Choroid plexus epithelial cell (primary cell): ENCODE data around the gene PKDCC.
A peak's percentile ranks its signal among the peaks of the same experiment; 100 is the strongest.

Experiments used
- DNase-seq: peaks from one replicate; pipeline ENCODE4 v3.0.0-alpha.2; 2010; ENCODE audit warnings: low read depth
- H3K4me3 ChIP-seq: 2 replicates; pipeline ENCODE4 v1.5.1; 2011; ENCODE audit warnings: low read depth, mild to moderate bottlenecking, control low read depth, low read length, moderate library complexity
- TF ChIP-seq, protein P1 (sequence below): conservative IDR thresholded peaks from 2 replicates; pipeline ENCODE4 v1.5.1; 2011; ENCODE audit warnings: low read depth, mild to moderate bottlenecking, control low read depth, inconsistent platforms, low read length, moderate library complexity

Gene PKDCC

DNA sequence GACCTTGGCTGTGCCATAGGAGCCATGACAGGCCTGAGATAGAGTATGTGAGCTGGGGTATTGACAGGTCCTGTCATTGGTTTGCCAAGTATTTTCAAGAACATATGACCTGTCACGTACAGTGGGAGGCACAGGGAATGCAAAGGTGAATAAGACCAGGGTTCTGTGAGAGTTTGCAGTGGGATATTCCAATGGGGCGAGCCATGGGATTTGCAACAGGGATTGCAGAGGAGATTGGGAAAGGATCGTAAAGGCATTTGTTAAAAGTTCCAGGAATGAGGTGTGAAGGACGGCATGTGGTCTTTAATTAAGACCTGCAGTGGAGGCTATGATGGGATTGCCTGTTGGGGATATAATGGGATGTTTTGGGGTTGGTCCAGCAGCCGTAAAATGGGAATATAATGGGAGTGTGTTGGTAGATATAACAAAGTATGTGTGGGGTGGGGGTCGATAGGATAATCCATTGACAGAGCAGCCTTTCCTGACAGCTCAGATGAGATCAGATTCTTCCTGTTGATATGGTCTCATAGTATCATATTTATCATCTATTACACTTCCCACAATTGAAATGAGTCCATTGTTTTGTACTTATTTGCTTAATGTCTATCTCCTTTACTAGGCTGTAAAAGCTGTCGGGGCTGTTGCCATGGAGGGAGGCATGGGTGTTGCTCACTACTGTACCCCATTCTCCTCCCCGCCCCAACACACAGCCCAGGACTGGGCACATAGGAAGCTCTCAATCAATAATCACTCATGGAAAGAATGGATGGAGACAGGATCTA, 38.1 kb downstream of the PKDCC start:
- H3K4me3 ChIP-seq: no peak overlapping the region
- TF ChIP-seq, protein P1, sequence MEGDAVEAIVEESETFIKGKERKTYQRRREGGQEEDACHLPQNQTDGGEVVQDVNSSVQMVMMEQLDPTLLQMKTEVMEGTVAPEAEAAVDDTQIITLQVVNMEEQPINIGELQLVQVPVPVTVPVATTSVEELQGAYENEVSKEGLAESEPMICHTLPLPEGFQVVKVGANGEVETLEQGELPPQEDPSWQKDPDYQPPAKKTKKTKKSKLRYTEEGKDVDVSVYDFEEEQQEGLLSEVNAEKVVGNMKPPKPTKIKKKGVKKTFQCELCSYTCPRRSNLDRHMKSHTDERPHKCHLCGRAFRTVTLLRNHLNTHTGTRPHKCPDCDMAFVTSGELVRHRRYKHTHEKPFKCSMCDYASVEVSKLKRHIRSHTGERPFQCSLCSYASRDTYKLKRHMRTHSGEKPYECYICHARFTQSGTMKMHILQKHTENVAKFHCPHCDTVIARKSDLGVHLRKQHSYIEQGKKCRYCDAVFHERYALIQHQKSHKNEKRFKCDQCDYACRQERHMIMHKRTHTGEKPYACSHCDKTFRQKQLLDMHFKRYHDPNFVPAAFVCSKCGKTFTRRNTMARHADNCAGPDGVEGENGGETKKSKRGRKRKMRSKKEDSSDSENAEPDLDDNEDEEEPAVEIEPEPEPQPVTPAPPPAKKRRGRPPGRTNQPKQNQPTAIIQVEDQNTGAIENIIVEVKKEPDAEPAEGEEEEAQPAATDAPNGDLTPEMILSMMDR: no peak
- no peak for DNase-seq

DNA sequence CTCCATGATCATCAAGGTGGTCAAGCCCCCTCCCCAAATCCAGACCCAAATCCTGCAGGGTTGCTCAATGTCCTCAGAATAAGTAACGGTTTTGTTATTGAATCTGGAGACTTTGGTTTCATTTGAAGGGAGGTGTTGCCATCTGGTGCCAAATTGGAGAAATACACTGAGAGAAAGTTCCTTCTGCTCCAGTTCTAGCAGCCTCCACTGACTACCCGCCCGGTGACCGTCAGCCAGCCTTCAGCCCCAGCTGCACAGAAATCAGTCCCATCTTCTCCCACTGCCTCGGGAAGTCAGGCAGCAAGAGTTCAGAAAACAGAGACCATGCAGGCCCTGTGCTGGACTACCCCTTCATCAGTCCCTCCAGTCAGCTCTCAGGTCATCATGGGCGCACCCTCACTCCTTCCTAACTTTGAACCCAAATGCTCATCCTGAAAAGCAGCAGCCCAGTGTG, 38.7 kb downstream of the PKDCC start:
- H3K4me3 ChIP-seq: no peak overlapping the region
- TF ChIP-seq, protein P1: peak; percentile 75
- DNase-seq: peak; percentile 84

DNA sequence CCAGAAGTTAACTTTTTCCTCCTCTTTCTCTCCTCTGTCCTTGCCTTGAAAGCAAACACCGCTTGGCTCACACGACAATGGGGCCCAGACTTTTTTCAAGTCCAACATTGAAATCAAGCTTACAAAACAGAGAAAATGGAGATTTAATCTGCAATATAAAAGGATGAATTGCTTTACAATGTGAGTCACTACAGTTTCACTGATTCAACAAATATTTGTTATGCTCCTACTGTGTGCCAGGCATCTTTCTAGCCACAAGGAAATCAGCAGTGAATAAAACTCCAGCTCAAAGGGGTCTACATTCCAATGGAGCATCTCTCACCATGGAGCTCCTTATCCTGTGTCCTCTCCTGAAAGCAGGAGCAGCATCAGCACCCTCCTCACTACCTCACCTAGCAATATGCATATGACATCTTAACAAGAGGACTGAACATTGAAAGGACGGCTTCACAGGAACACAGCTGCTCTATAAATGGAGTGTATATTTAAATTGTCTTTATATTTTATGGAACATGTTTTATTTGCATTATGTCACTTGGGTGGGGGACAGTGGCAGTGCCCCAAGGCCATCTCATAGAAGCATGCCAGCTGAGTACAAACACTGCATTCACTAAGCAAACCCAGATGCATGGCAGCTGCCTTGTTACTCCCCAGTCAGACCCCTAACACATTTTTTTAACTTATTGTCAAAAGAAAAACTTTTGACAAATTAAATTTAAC, 39.5 kb downstream of the PKDCC start:
- no peak for DNase-seq

DNA sequence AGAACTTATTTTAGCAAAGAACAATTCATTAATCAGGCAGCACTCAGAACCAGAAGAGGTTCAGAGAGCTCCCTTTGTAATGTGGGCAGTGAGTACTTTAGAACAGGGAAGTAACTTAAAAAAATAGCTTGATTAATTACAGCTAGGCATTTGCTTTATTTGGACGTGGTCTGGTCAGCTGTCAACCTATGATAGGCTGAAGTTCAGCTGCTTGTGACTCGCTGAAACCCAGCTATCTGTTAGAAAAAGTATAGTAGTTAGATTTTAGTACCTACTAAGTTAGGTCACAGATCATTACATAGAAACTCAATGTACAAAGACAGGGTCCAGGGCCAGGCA, 40.0 kb downstream of the PKDCC start:
- no peak overlapping the region for H3K4me3 ChIP-seq
- DNase-seq: no peak
- TF ChIP-seq, protein P1: no peak

More for the DNA sequence above, 39.5 kb downstream of the PKDCC start:
- TF ChIP-seq, protein P1: no peak
- H3K4me3 ChIP-seq: no peak overlapping the region

DNA sequence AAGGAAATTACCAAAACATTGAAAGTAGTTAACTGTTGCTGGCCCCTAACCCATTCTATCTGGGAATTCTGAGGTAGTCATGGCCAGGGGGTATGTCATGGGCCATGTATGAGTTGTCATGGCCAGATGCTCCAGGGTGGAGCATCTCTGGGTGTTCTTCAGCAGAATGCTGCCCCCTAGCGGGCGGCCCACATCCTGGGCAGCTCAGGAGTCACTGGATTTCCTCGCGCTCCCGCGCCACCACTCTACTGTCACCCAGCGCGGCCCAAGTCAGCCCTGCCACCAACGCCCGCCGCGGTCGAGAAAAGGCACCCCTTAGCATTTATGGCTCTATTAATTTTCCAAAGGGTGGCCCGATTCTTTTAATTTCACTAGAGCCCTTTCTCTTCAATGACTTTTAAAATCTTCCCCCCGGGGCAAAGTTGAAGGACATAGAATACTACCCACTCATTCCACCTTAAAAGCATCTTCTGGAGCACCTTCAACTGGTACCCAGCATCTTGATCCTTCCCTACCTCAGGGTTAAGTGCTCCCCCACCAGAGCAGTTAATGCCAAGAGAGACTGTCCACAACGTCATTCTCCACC, 41.6 kb downstream of the PKDCC start:
- H3K4me3 ChIP-seq: no peak overlapping the region
- peak; percentile 73 for DNase-seq
- TF ChIP-seq, protein P1: peak; percentile 81

DNA sequence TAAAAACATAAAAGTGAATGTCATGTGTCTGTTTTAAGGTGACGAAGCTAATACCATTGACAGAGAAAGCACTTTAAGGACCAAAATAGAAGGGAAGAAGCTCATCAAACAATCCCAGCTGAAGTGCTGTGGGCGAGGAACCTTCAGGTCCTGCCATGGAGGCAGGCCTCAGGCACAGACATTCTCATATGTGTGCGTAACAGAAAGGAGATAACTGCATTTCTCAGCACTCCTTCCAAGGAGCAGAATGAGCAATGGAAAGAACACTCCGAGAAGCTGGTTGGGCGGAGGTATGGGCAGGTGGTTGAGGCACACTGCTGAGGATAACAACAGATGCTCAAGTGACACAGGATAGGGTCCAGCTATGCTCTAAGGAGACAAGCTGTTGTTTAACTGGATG, 42.4 kb downstream of the PKDCC start:
- H3K4me3 ChIP-seq: no peak overlapping the region
- DNase-seq: no peak
- TF ChIP-seq, protein P1: no peak
